Left renal pelvis (tissue), 4 donors: Measurements from ENCODE around the gene FAF2. TPM values are rescaled to one million over a fixed set of nuclear protein-coding genes. Genes with fewer than 3 reads are reported as not detected.
"Not testable (repeated sequence)": the region's sequence is repeated elsewhere in the genome, so short reads cannot be mapped to it uniquely, and the experiment has no call there.

Source experiments
- DNase-seq, 4 donors: peaks; one replicate each; pipeline ENCODE4 v3.0.0-alpha.2; 2013; ENCODE audit warnings: low read depth in 4 of 4, low spot score in 3 of 4
- polyA plus RNA-seq, 4 donors: library from polyadenylated mRNA; unstranded; fragments of 120-200 nt; gene quantifications; one replicate each; pipeline ENCODE4 v1.2.1, GENCODE V29; 2013; ENCODE audit not compliant: insufficient read length in 4 of 4

Gene FAF2
- polyA plus RNA-seq, 4 donors = 46.3 to 52.9 (median 49.5) TPM

GRCh38 chr5:176541338-176542134 is 93.4 kb downstream of the FAF2 start:
- no peak for DNase-seq

GRCh38 chr5:176542135-176542595 is 94.0 kb downstream of the FAF2 start:
- DNase-seq = no peak

- no peak for DNase-seq
Measured at GRCh38 chr5:176542596-176543427, 94.6 kb downstream of the FAF2 start.

GRCh38 chr5:176543428-176544182 is 95.4 kb downstream of the FAF2 start:
- no peak for DNase-seq

GRCh38 chr5:176545388-176545736 is 97.2 kb downstream of the FAF2 start:
- no peak for DNase-seq

GRCh38 chr5:176545737-176546509 is 97.7 kb downstream of the FAF2 start:
- no peak for DNase-seq

- DNase-seq = no peak
Measured at GRCh38 chr5:176547802-176548201, 99.6 kb downstream of the FAF2 start.

- DNase-seq = no peak
Measured at GRCh38 chr5:176548967-176549444, 100.8 kb downstream of the FAF2 start, which contains the start of gene CDHR2. Gene CDHR2 (plus strand): TSS chr5:176549342. CDS start chr5:176565353, 16,011 bp downstream.

GRCh38 chr5:176549871-176550270 is 101.7 kb downstream of the FAF2 start:
- no peak for DNase-seq

GRCh38 chr5:176550275-176550831 is 102.2 kb downstream of the FAF2 start:
- no peak for DNase-seq

GRCh38 chr5:176550937-176551336 is 102.8 kb downstream of the FAF2 start:
- DNase-seq = not testable (repeated sequence)

GRCh38 chr5:176552332-176552869 is 104.2 kb downstream of the FAF2 start:
- DNase-seq = no peak

- no peak for DNase-seq
Measured at GRCh38 chr5:176553260-176554085, 105.3 kb downstream of the FAF2 start.

- DNase-seq = no peak
Measured at GRCh38 chr5:176557846-176558245, 109.7 kb downstream of the FAF2 start.
